ENCODE data around the gene IFNA13.

Gene IFNA13

DNA sequence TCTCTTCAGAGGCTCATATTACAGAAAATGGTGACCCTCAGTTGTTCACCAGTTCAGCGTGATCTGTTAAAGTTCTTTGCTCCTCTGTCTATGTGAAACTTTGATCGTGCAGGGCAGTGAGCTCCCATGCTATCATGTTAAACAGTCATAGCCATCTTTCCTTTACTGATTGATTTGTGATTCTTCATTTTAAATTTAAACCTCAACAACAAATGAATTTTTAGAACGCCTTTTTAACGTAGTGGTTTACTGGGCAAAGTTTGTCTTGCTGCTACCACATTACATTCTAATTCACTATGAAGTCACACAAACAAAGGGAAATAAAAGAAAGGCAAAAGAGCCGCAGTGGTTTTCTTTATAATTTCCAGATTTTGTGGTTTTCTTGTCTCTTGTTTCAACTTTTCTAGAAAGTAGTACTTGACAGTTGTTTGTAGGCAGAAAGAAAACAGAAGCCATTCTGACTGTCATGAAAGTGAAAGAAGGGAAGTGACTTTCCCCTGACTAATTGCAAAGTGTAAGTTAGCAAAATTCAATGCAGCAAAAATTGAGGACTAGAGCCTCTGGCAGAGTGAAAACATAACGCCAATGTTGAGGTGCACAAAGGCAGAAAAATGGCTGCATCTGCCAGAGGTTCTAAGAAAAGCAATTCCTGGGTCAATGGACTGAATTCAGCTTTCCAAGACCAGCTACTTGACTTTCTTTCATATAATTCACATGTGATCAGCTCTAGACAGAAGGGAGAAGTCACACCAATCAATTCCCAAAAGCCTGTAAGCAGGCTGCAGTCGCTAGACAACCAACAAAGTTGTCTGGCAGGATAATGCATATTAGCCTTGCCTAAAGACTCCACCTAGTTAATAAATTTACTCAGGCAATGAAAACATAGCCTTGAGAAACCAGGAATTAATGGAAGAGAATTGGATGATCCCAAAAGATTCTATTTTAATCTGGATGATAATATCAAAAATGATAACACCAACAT, 10.1 kb downstream of the IFNA13 start:
- peak; percentile 0 for DNase-seq

DNA sequence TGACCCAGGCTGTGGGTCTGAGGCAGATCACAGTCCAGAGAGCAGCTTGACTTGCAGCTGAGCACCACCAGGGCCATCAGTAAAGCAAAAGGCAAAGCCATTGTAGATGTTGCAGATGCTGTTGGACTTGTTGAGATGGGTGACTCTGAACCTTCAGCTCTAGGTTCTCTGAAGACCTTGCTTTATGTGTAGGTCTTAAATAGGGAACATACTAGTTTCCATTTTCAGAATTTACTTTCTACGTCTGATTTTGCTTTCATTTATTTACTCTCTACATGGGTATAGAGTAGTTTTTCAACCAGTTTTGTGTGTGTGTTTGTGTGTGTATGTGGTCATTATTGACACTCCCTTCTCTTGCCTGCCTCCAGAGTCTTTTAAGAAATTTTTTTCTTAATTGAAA, 17.1 kb downstream of the IFNA13 start, which contains the start of gene IFNA6:
TSS of gene IFNA6 (minus strand) at position 101 of the 400 bp plus-strand sequence. CDS start at position 101, 0 bp downstream.
- no peak for DNase-seq

DNA sequence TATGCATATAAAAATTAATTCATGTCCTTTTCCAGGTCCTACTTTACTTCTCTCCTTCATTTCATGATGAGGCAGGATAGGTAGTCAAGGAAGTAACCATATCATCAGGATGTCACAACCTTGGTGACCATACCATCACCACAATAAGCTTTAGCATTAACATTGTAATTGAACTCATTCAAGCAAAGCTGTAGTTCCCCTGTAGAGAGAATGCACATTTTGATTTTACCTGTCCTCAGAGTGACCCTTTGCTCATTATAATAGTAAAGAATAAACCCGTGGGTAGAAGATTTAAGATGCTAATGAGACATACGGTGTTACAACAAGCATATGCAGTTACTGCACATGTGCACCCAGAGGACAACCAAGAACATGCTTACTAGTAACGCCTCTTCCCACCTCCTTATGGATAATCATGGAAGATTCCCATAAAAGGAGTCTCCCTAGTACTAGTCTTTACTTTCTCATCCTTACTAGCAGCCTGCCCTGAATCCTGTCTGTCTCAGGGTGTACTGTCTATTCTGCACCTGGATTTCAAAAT, 19.4 kb downstream of the IFNA13 start:
- no peak for DNase-seq

DNA sequence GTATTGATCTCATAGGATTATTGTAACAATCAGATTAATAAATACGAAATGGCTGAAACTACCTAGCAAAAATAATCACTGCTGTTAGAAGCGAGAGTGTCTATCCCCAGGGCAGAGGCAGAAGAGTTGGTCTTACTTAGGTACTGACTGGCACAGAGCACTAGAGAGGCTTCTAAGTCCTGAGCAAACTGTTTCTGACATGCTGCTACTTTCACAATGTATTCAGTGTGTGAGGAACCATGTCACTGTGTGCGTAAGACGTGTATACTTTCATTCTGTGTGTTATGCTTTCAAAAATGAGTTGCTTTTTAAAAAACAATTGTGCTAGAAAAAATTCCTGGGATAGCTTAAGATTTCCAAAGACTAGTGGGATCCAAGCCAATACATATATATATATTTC, 27.1 kb downstream of the IFNA13 start:
- DNase-seq = no peak

DNA sequence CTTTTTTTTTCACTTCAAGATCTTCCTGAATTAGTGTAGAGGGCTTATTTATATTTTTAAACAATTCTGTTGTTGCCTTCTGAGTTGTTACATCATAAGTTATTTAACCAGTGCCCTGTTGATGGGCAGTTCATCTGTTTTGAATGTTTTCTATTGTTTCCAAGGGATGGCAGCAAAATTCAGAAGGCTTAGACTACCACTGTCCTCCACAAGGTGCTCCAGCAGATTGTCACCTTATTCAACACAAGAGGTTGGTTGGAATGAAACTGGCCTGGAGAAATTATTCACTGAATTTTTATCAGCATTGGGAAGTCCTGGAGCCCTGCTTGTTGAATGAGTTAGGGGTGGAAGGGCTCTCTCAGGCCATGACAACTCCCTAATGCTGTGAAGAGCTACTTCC, 31.4 kb downstream of the IFNA13 start:
- no peak for DNase-seq

DNA sequence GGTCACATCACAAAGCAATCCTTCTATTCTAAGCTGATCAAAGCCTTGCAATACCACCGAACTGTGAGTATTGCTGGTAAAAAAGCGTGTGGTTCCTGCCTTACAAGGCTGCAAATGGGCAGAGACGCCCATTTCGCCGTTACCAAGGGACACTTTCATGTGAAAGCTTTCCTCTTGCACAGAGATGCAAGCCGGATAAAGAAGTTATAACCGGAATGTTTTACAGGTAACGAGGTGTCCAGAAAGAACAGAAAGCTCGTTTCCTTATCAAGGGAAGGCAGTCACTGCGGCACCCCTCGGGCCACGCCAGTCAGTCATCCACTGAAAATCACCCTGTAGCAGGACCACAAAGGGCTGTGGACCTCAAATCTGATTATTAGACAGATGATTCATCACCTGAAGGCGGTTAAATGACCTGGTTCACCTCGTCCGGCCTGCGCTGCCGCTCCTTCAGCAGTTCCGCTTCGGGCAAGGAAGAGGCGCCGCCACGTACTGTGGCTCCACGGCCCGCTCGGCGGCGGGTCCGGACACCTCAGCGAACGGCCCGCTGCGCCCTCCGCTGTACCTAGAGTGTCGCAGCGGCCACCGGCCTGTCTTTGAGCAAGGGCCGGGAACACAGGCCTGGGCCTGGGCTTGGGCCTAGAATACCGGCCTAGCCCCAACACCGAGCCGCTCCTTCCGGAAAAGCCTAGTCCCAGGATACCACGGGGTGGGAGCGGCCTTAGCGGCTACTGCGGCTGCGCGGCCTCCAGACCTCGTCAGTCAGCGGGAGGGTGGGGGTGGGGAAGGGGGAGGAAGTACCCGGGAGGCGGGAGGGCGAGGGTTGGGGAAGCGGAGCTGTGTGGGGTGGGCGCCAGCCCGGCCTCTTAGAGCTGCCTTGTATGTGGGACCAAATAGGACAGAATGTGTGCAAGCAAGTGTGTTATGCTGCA, 32.9 kb downstream of the IFNA13 start, which contains the start of gene KLHL9:
TSS of gene KLHL9 (minus strand) at position 704 of the 932 bp plus-strand sequence. CDS start at position 159, 545 bp downstream.
- peak; percentile 87 for DNase-seq

DNA sequence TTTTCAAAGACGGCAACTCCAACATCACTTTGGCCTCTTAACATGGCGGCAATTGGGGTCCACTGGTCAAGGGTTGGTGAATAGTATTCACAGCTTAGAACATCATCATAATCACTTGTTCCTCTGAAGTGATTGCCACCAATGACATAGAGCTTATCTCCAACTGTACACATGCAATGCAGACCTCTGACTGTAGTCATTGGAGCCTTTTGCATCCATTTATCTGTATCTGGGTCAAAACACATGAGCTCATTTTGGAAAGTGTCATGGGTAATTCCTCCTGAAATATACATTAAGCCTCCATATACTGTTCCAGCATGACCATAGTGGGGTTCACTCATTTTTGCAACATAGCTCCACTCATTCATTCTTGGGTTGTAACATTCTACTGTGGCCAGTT, 34.6 kb downstream of the IFNA13 start:
- no peak for DNase-seq

DNA sequence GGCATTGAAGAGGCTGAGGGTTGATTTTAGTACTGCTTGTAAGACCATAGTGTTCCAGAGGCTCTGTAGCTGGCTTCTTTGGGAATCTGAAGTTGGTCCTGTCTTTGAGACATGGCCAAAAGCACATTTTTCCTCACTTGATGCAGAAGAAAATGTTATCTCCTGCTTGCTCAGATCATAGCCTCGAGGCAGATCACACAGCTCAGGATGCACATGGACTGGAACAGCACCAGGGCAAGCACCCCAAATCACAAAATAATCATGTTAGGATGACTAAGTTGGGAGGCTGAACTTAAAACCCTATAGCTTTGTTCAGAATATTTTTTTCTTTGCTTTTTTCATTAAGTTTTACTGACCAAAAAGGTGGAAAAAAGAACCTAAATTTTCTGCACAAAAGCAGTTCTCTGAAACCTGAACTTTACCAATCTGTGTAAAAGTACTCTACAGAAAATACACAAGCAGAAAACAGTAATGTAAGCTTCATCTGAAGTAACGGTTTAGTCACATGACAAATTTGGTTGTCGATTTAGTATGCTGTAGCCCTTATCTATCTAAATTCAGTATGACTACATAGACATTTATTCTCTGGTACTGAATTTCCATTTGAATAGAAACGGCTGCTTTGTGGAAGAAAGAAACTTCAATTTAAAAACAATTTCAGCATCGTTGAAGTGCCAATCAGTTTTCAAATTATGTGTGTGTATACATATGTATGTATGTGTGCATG, 36.0 kb downstream of the IFNA13 start:
- no peak for DNase-seq

DNA sequence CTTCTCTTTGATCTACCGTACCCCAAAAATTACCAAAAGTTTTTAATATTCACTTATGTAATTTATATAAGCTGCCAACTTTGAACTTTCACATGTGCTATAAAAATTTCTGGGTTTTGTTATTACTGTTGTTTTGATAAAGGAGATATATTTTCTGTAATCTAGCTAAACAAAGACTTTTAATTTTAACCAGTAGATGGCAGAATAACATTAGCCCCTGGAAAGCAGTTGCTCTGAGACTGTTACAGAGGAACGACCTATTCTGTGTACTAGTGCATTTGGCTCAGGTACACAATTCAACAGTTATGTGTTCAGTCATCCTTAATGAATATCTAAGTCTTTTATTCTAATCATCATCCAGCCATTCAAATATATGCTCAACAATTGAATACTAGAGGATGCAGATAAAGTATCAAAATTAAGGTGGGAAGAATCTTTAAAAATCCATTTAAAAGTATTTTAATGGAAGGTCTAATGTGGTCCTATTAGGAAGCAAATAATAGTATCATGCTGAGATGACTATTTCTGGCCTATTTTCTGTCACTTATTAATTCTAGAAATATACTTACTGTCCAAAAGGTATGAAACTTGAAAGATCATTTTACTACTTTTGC, 41.2 kb downstream of the IFNA13 start:
- DNase-seq = no peak

DNA sequence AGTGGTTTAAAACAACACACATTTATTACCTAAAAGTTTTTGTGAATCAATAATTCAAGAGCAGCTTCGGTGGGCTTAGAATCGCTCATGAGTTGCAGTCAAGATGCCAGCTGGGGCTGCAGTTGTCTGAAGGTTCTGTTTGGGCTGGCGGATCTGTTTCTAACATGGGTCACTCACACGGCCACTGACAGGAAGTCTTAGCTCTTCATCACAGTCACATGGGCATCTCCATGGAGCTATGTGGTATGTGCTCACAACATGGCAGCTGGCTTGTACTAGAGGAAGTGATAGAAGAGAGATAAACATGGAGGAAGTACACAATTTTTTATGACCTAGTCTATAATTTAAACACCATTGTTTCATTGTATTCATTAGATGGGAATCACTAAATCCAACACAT, 43.8 kb downstream of the IFNA13 start:
- no peak for DNase-seq

DNA sequence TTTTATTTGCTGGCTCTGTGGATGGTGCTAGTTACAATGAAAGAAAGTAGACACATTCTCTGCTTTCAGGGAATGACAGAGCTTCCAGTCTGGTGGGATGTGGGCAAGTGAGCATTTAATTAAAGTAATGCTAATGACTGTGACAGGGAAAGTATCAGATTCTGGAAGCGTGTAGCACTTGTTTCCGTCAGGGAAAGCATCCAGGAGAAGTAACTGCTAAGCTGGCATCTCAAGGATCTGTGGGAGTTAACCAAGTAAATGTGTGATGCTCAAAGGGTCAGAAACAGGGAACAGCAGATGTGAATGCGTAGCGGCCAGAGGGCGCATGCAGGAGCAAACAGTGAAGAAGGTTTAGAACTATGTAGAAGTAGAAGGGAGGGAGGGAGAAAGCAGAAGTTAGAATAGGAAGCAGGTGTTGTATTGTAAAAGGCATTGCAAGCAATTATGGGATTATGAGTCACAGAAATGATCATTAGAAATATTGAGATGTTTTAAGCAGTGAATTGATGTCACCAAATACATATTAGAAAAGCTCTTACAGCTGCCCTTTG, 44.9 kb downstream of the IFNA13 start:
- DNase-seq = no peak

DNA sequence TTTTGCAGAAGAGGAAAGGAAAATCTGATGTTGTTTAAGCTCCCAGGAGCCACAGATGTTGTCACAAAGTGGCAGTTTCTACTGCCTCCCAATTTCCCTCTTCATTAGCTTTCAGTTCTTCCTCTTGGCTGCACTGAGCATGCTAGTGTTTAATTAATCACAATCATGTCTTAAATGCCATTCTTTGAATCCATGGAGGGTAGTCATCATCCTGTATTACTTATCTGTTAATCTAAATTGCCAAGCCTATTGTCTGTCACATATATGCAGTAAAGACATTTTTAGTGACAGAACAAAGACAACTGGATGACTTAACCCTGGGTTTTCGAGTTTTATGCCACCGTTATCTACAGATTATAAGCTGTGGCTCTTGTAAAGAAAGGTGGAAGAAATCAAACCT, 47.4 kb downstream of the IFNA13 start:
- no peak for DNase-seq

DNA sequence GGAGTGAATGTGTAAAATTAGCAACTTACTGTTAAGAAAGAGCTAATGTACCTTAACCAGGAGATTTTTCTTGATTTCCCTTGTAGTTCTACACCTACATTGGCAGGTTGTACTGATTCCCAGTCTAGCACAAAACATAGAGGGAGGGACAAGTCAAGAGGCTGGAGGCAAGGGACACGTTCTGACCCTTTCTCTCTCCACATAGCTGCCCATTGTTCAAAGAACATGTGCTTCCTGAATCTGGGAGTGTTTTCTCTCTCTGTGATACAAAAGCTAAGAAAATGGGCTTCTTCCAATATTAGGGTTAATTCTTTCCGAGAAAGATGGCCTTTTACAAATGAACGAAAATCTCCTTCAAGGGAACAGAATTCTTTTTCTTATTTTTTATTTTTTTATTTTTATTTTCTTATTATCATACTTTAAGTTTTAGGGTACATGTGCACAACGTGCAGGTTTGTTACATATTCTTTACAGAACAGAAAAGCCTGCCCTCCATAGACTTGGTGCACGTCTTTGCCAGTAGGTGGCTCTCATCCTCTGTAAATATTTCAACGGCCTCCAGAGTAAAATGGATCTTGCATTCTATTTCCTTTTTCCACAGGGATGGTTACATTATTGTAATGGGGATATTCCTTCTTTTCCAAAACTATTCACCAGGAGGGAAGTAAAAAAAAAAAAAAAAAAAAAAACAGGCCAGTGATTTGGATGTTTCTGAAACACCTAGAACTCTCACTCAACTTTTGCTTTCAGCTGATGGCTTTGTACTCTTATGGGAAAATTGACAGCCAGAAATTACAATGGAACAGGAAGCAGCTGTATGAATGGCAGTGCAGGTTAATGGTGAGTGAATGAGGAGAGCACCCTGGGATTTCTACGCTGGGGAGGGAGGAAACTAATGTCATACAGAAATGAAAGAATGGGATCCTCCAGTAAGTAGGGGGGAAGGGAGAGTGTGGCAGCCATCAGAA, 49.6 kb downstream of the IFNA13 start:
- DNase-seq = peak; percentile 12
